HG03521 (cell line): ENCODE results near the gene ZNF184.
"Not testable (repeated sequence)": the region's sequence is repeated elsewhere in the genome, so short reads cannot be mapped to it uniquely, and the experiment has no call there.

Experiments used
- ATAC-seq: cut with Tn5 transposase; IDR thresholded peaks from one replicate; pipeline ENCODE4 v1.9.1; 2021; ENCODE audit warnings: mild to moderate bottlenecking, moderate library complexity; ENCODE audit not compliant: unreplicated experiment

Gene ZNF184

DNA sequence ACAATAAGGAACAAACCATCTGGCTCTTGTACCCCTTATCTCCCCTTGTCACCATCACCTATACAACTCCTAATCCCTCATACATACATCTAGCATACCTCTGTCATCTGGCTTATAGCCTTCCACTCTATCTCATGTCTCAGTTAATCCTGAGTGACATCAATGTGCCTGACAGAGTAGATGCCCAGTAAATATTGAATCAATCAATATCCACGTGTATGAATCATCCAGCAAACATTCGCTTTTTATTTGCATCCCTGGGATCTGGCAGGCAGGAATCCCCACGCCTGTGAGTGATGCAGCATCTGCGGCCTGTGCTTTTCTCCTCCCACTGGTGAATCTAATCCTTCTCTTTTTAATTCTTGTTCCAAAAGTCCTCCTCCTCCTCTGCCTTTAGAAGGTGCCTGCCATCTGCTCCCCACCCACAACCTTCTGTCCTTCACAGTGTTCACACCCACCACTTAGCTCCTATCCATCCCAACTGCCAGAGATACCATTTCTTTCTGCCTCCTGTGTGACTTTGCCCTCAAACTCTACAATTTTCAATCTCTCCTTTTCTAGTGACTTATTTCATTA is 46.8 kb downstream of the ZNF184 start:
- ATAC-seq: no peak

DNA sequence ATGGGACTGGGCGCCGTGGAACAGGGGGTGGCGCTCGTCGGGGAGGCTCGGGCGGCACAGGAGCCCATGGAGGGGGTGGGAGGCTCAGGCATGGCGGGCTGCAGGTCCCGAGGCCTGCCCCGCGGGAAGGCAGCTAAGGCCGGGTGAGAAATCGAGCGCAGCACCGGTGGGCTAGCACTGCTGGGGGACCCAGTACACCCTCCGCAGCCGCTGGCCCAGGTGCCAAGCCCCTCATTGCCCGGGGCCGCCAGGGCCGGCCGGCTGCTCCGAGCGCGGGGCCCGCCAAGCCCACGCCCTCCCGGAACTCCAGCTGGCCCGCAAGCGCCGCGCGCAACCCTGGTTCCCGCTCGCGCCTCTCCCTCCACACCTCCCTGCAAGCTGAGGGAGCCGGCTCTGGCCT is 48.1 kb downstream of the ZNF184 start:
- ATAC-seq: not testable (repeated sequence)

DNA sequence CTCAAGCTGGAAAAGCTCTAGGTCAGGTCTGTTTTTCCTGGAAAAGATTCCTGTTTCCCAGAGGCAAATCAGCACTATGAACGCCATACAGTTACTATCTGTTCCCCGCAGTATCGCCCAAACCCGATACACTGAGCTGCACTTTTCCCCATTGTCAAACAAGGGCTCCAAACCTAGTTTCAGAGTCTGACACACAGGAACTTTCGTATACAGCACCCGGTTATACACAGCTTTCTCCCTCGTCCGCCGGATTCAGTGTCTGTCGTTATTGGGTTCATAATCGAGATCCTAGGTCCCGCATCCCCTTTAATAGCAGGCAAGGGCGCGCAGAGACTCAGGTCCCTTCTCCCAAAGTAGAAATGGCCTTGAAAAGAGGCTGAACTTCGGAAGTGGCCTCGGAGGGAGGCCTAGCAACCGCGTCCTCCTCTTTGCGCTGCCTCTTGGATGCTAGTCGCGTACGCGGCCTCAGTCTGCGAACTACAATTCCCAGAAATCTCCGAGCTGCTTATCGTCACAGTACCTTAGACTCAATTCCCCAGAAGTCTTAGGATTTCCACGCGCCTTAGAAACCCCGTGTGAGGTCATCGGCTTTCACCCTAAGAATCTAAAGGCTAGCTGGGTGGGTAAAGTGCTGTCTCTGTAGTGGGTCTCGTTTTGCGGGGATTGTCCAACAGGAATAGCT is 50.1 kb downstream of the ZNF184 start:
- no peak for ATAC-seq

DNA sequence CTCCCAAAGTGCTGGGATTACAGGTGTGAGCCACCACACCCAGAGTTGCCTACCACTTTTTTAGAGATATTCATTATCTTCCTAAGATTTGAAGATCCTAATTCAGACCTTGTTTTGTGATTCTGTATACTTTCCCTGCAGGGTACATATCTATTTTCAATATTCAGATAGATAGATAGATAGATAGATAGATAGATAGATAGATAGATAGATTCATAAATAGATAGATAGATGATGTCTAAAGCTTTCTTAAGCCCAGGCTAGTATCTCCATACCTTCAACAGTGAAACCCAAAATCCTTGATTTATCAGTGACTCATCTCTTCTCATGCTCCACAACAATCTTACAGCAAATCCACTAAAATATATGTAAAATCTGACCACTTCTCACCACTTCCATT is 53.5 kb downstream of the ZNF184 start:
- ATAC-seq: no peak

DNA sequence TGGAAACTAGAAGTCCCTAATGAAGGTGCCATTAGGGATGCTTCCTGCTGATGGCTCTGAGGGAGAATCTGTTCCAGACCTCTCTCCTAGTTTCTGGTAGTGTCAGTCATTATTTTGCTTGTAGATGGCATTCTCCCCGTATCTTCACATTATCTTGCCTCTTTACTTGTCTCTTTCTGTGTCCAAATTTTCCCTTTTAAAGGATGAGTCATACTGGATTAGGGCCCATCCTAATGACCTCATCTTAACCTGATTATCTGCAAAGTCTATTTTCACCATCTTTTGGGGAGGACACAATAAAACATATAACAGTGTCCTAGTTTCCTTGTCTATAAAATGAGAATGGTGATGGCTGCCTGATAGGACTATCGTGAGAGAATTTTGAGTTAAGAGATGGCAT is 57.0 kb downstream of the ZNF184 start:
- ATAC-seq: no peak

DNA sequence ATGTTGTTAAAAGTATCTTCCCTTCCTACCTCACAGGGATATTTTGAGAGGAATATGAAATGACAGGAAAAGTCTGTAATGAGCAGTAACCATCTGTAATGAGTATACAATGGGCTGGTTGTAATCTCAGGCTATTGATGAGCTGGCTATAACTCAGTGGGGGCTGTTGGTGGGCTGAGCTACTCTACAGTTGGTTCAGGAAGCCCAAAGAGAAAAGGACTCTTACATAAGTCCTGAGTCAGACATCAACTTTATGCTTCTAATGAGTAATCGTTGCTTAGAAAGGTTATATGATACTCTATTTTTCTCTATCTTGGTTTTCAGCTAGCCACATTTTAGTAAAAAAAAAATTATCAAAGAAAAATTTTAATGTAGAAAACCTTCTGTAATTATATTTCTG is 57.9 kb downstream of the ZNF184 start:
- no peak for ATAC-seq

DNA sequence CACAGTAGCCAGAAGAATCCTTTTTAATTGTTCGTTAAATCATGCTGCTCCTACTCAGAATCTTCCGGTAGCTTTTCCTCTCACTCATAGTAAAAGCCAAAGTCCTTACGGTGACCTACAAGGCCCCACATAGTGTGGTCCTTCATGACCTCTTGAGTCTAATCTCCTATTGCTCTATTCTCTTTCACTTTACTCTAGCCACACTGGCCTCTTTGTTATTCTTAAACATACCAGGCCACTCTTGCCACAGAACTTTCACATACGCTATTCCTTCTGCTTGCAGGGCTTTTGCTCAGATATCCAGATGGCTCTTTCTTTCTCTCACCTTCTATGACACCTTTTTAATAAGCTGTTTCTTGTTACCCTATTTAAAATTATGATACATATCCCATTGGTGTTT is 58.6 kb downstream of the ZNF184 start:
- ATAC-seq: no peak

DNA sequence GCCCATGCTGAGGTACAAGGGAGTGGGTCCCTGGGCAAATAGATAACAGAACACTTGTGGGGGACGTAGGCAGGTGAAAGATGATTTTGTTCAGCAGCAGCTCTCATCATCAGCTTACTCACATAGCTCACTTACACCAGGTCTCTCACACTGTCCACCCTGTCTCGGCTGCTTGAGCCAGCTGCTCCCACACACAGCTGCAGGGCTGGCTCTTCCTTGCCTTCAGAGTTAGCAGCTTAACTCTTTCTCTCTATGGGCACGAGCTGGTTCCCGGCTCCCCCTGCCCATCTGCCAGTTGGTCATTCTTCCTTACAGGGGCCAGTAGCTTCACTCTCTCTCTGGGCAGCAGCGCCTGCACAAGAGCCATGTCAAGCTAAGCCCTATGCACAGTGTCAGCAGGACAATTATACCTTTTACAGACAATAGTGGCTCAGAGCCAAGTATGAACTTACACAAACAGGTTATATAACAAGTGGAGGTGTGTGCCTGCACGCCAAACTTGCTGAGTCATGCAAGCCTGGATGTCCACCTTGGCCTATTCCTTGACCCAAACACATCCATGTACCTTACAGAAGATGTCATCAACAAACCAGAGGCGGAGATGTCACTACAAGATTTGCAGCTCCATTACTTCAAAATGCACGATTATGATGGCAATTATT is 65.6 kb downstream of the ZNF184 start:
- no peak for ATAC-seq

DNA sequence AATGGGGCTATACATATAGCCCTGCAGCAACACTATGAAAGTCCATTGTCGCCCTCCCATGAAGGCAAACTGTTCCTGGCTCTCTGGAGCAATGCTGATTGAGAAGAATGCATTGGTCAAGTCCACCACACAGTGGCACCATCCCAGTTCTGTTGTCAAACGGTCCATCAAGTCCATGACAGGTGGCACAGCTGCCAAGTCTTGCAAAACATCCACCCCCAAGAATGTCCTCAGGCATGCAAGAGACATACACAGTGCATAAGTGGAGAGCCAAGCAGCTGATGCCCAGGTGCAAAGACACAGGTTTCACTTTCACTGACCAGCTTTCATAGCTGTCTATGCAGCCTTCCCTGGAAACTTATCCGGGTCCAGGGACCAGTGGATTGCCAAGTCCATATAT is 66.8 kb downstream of the ZNF184 start:
- ATAC-seq: no peak

DNA sequence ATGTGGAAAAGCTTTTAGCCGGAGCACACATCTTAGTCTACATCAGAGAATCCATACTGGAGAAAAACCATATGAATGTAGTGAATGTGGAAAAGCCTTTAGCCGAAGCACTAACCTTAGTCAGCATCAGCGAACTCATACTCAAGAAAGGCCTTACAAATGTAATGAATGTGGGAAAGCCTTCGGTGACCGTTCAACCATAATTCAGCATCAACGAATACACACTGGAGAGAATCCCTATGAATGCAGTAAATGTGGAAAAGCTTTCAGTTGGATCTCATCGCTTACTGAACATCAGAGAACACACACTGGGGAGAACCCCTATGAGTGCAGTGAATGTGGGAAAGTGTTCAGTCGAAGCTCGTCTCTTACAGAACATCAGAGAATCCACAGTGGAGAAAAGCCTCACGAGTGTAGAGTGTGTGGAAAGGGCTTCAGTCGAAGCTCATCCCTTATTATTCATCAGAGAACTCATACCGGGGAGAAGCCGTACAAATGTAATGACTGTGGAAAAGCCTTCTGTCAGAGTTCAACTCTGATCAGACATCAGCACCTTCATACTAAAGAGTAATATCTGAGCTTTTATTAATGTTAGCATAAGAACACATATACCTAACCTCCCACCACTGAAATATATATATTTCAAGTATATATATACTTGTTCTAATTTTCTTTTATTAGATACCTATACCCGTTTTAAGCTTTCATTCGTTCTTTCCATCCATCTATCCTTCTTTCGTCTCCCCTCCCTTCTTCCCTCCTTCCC is 71.8 kb downstream of the ZNF184 start:
- ATAC-seq: no peak
